SH-SY5Y (cell line): Measurements from ENCODE around the gene LRIG1.

ENCODE experiments used
- GATA2 ChIP-seq: IDR thresholded peaks from 2 replicates; pipeline ENCODE4 v1.6.1; 2011; ENCODE audit warnings: mild to moderate bottlenecking, low read depth, low read length
- GATA3 ChIP-seq: IDR thresholded peaks from 2 replicates; pipeline ENCODE4 v1.6.1; 2011; ENCODE audit warnings: low read depth, mild to moderate bottlenecking, low read length, moderate library complexity

DNA sequence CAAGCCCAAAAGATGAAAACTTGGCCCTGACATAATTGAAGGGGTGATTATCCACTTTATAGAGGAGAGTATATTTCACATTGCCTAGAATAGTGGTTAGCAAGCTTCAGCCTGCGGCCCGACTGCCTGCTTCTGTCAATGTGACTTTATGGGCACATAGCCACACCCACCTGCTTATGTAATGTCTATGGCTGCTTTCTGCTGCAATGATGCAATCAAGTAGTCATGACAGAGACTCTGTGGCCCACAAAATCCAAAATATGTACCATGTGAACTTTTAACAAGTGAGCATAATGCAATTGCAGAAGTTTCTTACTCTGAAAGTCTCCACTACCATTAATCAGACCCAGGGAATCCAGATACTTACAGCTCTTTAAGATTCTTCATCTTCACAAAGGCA lies 103.1 kb downstream of the LRIG1 start:
- no peak for TF ChIP-seq GATA3
- TF ChIP-seq GATA2, result no peak
